WTC11 (cell line): Measurements from ENCODE around the gene BLVRA.

Experiments
- ATF1 ChIP-seq: sonication (generic); formaldehyde crosslinking; IDR thresholded peaks from 2 replicates; pipeline ENCODE4 v1.8.1; 2023; ENCODE audit warnings: mild to moderate bottlenecking, moderate library complexity, missing genetic modification reagents
- NFYB ChIP-seq: sonication (generic); formaldehyde crosslinking; conservative IDR thresholded peaks from 2 replicates; pipeline ENCODE4 v1.8.0; 2022; ENCODE audit warnings: low read depth, missing genetic modification reagents

DNA sequence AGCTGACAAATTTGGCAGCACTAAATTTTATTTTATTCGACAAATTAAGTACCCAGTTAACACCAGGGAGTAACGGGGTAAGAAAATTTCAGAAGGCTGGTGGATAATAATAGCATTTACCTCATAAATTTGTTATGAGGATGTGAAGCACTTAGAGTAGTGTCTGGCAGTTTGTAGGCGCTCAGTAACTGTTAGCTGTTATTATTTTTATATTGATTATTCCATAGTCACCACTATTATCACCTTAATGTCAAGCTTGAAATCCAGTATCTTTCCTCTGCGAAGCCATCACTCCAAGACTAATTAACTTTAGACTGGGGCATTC is 28.6 kb upstream of the BLVRA start:
- TF ChIP-seq ATF1 (CRISPR knock-in tag) (no peak), NFYB (CRISPR knock-in tag) (no peak)
